ENCODE data around the gene GPC3. TPM values are rescaled to one million over a fixed set of nuclear protein-coding genes. Genes with fewer than 3 reads are reported as not detected.

The GPC3 gene
- polyA plus RNA-seq, 2 of the 4 experiments (the other 2 are of a cell fraction): not detected

DNA sequence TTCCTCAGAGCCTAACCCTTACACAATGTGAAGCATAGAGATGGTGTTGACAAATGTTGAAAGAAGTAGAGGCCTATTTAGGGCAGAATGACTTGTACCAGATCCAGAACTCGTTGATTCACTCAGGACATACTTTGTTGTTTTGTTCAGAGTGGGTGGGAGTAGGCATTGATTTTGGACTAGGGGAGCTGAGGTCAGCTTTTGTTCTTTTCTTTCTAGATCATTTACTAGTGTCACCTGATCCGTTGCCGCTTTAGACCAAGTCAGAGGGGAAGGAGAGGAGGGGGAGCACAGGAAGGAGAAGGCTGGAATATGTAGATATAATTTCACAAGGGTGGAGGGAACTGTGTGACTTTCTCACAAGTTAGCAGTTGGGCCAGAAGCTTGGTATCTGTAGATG, 287.7 kb downstream of the GPC3 start:
- WGBS (ENCODE audit: missing lambda C conversion rate): 55% methylated on average over 3 of the region's 3 CpGs
- TF ChIP-seq HOXB13 (CRISPR knock-in tag; IDR thresholded peaks at IDR 0.05; ENCODE audit: low read depth) (no peak), EHMT2 (IDR thresholded peaks at IDR 0.05; ENCODE audit: low read depth) (no peak), NR3C1 (IDR thresholded peaks at IDR 0.05) (no peak), KDM5A (IDR thresholded peaks at IDR 0.05) (no peak), FOXS1 (CRISPR knock-in tag; IDR thresholded peaks at IDR 0.05) (no peak), MAFK (IDR thresholded peaks at IDR 0.05; ENCODE audit: partially characterized antibody) (no peak), GATA3 (IDR thresholded peaks at IDR 0.05; ENCODE audit: borderline replicate concordance) (no peak), RARB (CRISPR knock-in tag; IDR thresholded peaks at IDR 0.05) (no peak), PHF8 (IDR thresholded peaks at IDR 0.05; ENCODE audit: borderline replicate concordance, low read depth) (no peak)
- FAIRE-seq (peak; percentile 85), DNase-seq (ENCODE audit: low read depth in 1 of 2, low spot score in 1 of 2) (no peak), ATAC-seq (no peak)
- POLR2A ChIA-PET: no interaction called here
- CTCF ChIA-PET: interaction anchor here (0.8 to 1.2 kb wide), 3 partner anchors 34 to 76 kb away, joined by 3 to 4 read pairs (median 3); no protein-coding TSS in a partner anchor
- no peak overlapping the region for H3K4me2 ChIP-seq
- H3K9me3 ChIP-seq: no peaks in the 10 kb centered on the region
- no peaks in the 10 kb centered on the region for H3K4me1 ChIP-seq
- H3K27ac ChIP-seq: no peak overlapping the region
- no peak overlapping the region for H3K4me3 ChIP-seq

DNA sequence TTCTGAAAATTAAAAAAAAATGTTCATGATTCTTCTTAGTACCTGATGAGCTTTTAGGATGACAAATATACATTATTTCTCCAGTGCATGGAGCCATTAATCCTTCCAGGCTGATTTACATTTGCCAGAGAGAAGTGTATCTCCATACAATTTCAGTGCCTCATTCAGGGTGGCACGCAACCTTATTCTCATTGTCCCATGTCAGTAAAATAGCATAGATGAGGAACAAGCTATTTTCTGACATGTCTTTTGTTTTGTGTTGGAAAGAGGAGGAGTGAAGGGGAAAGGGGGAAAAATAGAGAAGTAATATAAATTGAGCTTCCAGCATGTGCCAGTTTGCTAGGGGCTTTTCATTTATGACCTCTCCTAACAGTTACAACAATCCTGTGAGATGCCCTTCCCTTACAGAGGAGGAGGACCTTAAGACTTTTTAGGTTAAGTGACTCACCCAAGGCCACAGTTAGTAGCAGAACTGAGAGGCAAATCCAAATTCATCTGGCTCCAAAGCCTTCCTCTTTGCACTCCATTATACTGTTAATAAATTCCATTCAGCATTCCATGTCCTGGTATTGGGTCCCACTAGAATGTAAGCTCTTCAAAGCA, 295.3 kb downstream of the GPC3 start:
- H3K27ac ChIP-seq: no peak overlapping the region
- ATAC-seq: no peak
- DNase-seq (ENCODE audit: low read depth in 1 of 2, low spot score in 1 of 2): no peak
- ChIA-PET CTCF (interaction anchor here (1.2 kb wide), 1 partner anchor 20 kb away, joined by 4 read pairs; no protein-coding TSS in a partner anchor), POLR2A (no interaction called here)
- no peak overlapping the region for H3K4me2 ChIP-seq
- H3K4me3 ChIP-seq: no peak overlapping the region
- H3K9me3 ChIP-seq: no peaks in the 10 kb centered on the region
- H3K4me1 ChIP-seq: no peaks in the 10 kb centered on the region
- no peak for FAIRE-seq
- 94% methylated on average over 1 of the region's 1 CpG for WGBS (ENCODE audit: missing lambda C conversion rate)
- TF ChIP-seq JUN (IDR thresholded peaks at IDR 0.05): no peak
- TF ChIP-seq, protein P1, sequence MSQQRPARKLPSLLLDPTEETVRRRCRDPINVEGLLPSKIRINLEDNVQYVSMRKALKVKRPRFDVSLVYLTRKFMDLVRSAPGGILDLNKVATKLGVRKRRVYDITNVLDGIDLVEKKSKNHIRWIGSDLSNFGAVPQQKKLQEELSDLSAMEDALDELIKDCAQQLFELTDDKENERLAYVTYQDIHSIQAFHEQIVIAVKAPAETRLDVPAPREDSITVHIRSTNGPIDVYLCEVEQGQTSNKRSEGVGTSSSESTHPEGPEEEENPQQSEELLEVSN (IDR thresholded peaks at IDR 0.05; ENCODE audit: borderline replicate concordance, low read depth): no peak
- TF ChIP-seq, protein P2, sequence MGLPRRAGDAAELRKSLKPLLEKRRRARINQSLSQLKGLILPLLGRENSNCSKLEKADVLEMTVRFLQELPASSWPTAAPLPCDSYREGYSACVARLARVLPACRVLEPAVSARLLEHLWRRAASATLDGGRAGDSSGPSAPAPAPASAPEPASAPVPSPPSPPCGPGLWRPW (IDR thresholded peaks at IDR 0.05): no peak
- TF ChIP-seq, protein P3, sequence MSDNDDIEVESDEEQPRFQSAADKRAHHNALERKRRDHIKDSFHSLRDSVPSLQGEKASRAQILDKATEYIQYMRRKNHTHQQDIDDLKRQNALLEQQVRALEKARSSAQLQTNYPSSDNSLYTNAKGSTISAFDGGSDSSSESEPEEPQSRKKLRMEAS (IDR thresholded peaks at IDR 0.05): no peak
- no peak for TF ChIP-seq MYC (IDR thresholded peaks at IDR 0.05; ENCODE audit: borderline replicate concordance, low read length)
- no peak for TF ChIP-seq FOXS1 (CRISPR knock-in tag; IDR thresholded peaks at IDR 0.05)
- TF ChIP-seq, protein P4, sequence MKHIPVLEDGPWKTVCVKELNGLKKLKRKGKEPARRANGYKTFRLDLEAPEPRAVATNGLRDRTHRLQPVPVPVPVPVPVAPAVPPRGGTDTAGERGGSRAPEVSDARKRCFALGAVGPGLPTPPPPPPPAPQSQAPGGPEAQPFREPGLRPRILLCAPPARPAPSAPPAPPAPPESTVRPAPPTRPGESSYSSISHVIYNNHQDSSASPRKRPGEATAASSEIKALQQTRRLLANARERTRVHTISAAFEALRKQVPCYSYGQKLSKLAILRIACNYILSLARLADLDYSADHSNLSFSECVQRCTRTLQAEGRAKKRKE (CRISPR knock-in tag; IDR thresholded peaks at IDR 0.05; ENCODE audit: low read depth): no peak
- no peak for TF ChIP-seq TP53 (CRISPR knock-in tag; IDR thresholded peaks at IDR 0.05)
- TF ChIP-seq ESRRA (IDR thresholded peaks at IDR 0.05; ENCODE audit: borderline replicate concordance, low read length): no peak
- TF ChIP-seq CEBPB (IDR thresholded peaks at IDR 0.05): no peak
- no peak for TF ChIP-seq KDM1A (IDR thresholded peaks at IDR 0.05; ENCODE audit: low read depth)
- TF ChIP-seq, protein P5, sequence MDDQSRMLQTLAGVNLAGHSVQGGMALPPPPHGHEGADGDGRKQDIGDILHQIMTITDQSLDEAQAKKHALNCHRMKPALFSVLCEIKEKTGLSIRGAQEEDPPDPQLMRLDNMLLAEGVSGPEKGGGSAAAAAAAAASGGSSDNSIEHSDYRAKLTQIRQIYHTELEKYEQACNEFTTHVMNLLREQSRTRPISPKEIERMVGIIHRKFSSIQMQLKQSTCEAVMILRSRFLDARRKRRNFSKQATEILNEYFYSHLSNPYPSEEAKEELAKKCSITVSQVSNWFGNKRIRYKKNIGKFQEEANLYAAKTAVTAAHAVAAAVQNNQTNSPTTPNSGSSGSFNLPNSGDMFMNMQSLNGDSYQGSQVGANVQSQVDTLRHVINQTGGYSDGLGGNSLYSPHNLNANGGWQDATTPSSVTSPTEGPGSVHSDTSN (IDR thresholded peaks at IDR 0.05): no peak

DNA sequence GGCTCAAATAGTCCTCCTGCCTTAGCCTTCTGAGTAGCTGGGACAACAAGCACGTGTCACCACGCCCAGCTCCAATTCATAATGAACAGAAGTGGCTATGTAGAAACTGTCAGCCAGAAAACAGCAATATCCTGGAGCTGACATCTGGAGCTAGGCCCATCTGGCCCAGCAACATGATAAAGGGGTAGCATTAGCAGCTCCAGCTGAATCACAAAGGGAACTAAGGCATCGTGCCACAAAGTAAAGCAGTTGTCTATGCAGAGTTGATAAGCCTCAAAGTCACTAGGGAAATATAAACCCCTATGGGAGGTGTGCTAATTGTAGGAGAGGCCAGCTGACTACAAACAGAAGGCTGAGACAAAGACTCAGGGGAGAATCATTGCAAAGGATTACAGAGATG, 299.6 kb downstream of the GPC3 start:
- no peaks in the 10 kb centered on the region for H3K4me1 ChIP-seq
- DNase-seq (ENCODE audit: low read depth in 1 of 2, low spot score in 1 of 2) (no peak), ATAC-seq (no peak), FAIRE-seq (no peak)
- H3K4me3 ChIP-seq: no peak overlapping the region
- 10% methylated on average over 3 of the region's 3 CpGs for WGBS (ENCODE audit: missing lambda C conversion rate)
- no peak overlapping the region for H3K4me2 ChIP-seq
- H3K27ac ChIP-seq: no peak overlapping the region
- ChIA-PET POLR2A (no interaction called here), CTCF (no interaction called here)
- TF ChIP-seq NFE2L2 (conservative IDR thresholded peaks at IDR 0.05; ENCODE audit: low read length) (no peak), HEYL (CRISPR knock-in tag; IDR thresholded peaks at IDR 0.05) (no peak), HOXB13 (CRISPR knock-in tag; IDR thresholded peaks at IDR 0.05; ENCODE audit: low read depth) (no peak), PHF8 (IDR thresholded peaks at IDR 0.05; ENCODE audit: borderline replicate concordance, low read depth) (no peak), RNF2 (IDR thresholded peaks at IDR 0.05; ENCODE audit: borderline replicate concordance, low read depth) (no peak), SMC3 (IDR thresholded peaks at IDR 0.05) (no peak), FOXS1 (CRISPR knock-in tag; IDR thresholded peaks at IDR 0.05) (no peak), JUN (IDR thresholded peaks at IDR 0.05) (no peak), CEBPB (IDR thresholded peaks at IDR 0.05) (no peak), MYC (IDR thresholded peaks at IDR 0.05; ENCODE audit: borderline replicate concordance, low read length) (no peak), HOXB5 (CRISPR knock-in tag; IDR thresholded peaks at IDR 0.05) (no peak), ZNF302 (CRISPR knock-in tag; IDR thresholded peaks at IDR 0.05) (no peak), ESRRA (IDR thresholded peaks at IDR 0.05; ENCODE audit: borderline replicate concordance, low read length) (no peak), MAFK (IDR thresholded peaks at IDR 0.05; ENCODE audit: partially characterized antibody) (no peak)
- TF ChIP-seq, protein P1 (IDR thresholded peaks at IDR 0.05; ENCODE audit: borderline replicate concordance, low read depth): no peak
- TF ChIP-seq, protein P2 (IDR thresholded peaks at IDR 0.05): no peak
- no peaks in the 10 kb centered on the region for H3K9me3 ChIP-seq
